Mesenchymal stem cell (in vitro differentiated cells and primary cell): ENCODE results near the gene LHFPL6.

Experiments
- DNase-seq: peaks from one replicate; pipeline ENCODE4 v3.0.0-alpha.2; 2013
- H2AFZ ChIP-seq: one replicate; pipeline ENCODE4 v1.6.1; 2013; ENCODE audit warnings: low read depth, mild to moderate bottlenecking, control low read depth, inconsistent platforms, low read length, moderate library complexity
- H2AK5ac ChIP-seq: 2 replicates; pipeline ENCODE4 v1.6.1; 2013; ENCODE audit warnings: low read length, moderate library complexity, mild to moderate bottlenecking, inconsistent platforms; ENCODE audit not compliant: severe bottlenecking
- H2BK120ac ChIP-seq: one replicate; pipeline ENCODE4 v1.6.1; 2013; ENCODE audit warnings: low read depth, mild to moderate bottlenecking, inconsistent platforms, low read length, moderate library complexity
- H2BK12ac ChIP-seq, 2 experiments: one replicate each; pipeline ENCODE4 v1.6.1; 2013; ENCODE audit warnings: inconsistent platforms in 2 of 2, low read length in 2 of 2, mild to moderate bottlenecking in 2 of 2, moderate library complexity in 2 of 2, control low read depth in 1 of 2
- H2BK15ac ChIP-seq: one replicate; pipeline ENCODE4 v1.6.1; 2013; ENCODE audit warnings: mild to moderate bottlenecking, low read depth, inconsistent platforms; ENCODE audit not compliant: poor library complexity, severe bottlenecking
- H2BK5ac ChIP-seq: 2 replicates; pipeline ENCODE4 v1.6.1; 2013; ENCODE audit warnings: low read depth, mild to moderate bottlenecking, low read length, control low read depth, inconsistent platforms; ENCODE audit not compliant: poor library complexity, severe bottlenecking
- H3K14ac ChIP-seq, 2 experiments: one replicate each; pipeline ENCODE4 v1.6.1; 2013; ENCODE audit warnings: inconsistent platforms in 2 of 2, low read length in 2 of 2, control low read depth in 1 of 2, mild to moderate bottlenecking in 1 of 2, moderate library complexity in 1 of 2
- H3K18ac ChIP-seq, 2 experiments: one replicate each; pipeline ENCODE4 v1.6.1; 2013; ENCODE audit warnings: inconsistent platforms in 2 of 2, low read length in 2 of 2, control low read depth in 1 of 2, low read depth in 1 of 2, mild to moderate bottlenecking in 1 of 2
- H3K23ac ChIP-seq, 2 experiments: one replicate each; pipeline ENCODE4 v1.6.1; 2013; ENCODE audit warnings: inconsistent platforms in 2 of 2, low read length in 2 of 2, mild to moderate bottlenecking in 2 of 2, moderate library complexity in 2 of 2, control low read depth in 1 of 2
- H3K27ac ChIP-seq: 2 replicates; pipeline ENCODE4 v1.5.1; 2013; ENCODE audit warnings: mild to moderate bottlenecking, moderate library complexity, low read length, control low read depth, inconsistent platforms; ENCODE audit not compliant: poor library complexity, severe bottlenecking
- H3K27me3 ChIP-seq, 2 experiments: 2 replicates each; pipeline versions ENCODE4 v1.6.1 to v1.7.0; 2013; ENCODE audit warnings: low read length in 2 of 2, mild to moderate bottlenecking in 2 of 2, moderate library complexity in 2 of 2, control low read depth in 1 of 2, inconsistent platforms in 1 of 2; ENCODE audit not compliant: control insufficient read depth in 1 of 2, insufficient read depth in 1 of 2
- H3K36me3 ChIP-seq, 2 experiments: 2 replicates each; pipeline versions ENCODE4 v1.6.1 to v1.7.0; 2013; ENCODE audit warnings: low read length in 2 of 2, control low read depth in 1 of 2, inconsistent platforms in 1 of 2, low read depth in 1 of 2, mild to moderate bottlenecking in 1 of 2; ENCODE audit not compliant: insufficient read depth in 2 of 2, control insufficient read depth in 1 of 2
- H3K4ac ChIP-seq, 2 experiments: one replicate each; pipeline ENCODE4 v1.6.1; 2013; ENCODE audit warnings: inconsistent platforms in 2 of 2, low read length in 2 of 2, mild to moderate bottlenecking in 2 of 2, moderate library complexity in 2 of 2, control low read depth in 1 of 2, low read depth in 1 of 2
- H3K4me1 ChIP-seq: 2 replicates; pipeline ENCODE4 v1.6.1; 2013; ENCODE audit warnings: low read depth, low read length, control low read depth; ENCODE audit not compliant: control insufficient read depth, insufficient read depth
- H3K4me2 ChIP-seq: 2 replicates; pipeline ENCODE4 v1.6.1; 2013; ENCODE audit warnings: low read length, mild to moderate bottlenecking, inconsistent platforms; ENCODE audit not compliant: poor library complexity, severe bottlenecking
- H3K4me3 ChIP-seq, 2 experiments: 2 replicates each; pipeline versions ENCODE4 v1.5.1 to v1.7.0; 2013; ENCODE audit warnings: low read length in 2 of 2, mild to moderate bottlenecking in 2 of 2, control low read depth in 1 of 2, low read depth in 1 of 2; ENCODE audit not compliant: insufficient read depth in 1 of 2
- H3K79me1 ChIP-seq: replicated peaks from 2 replicates; pipeline ENCODE4 v1.6.1; 2013; ENCODE audit warnings: mild to moderate bottlenecking, control low read depth, low read length, inconsistent platforms; ENCODE audit not compliant: poor library complexity, severe bottlenecking
- H3K9ac ChIP-seq: 2 replicates; pipeline ENCODE4 v1.7.0; 2013; ENCODE audit warnings: mild to moderate bottlenecking, low read length, moderate library complexity
- H3K9me3 ChIP-seq: 2 replicates; pipeline ENCODE4 v1.7.0; 2013; ENCODE audit warnings: mild to moderate bottlenecking, low read length; ENCODE audit not compliant: control insufficient read depth
- H4K8ac ChIP-seq: one replicate; pipeline ENCODE4 v1.6.1; 2013; ENCODE audit warnings: inconsistent platforms, mild to moderate bottlenecking, low read length, moderate library complexity
- H4K91ac ChIP-seq: one replicate; pipeline ENCODE4 v1.6.1; 2013; ENCODE audit warnings: mild to moderate bottlenecking, low read length, inconsistent platforms
- WGBS: methylation state at CpG from one replicate; pipeline ENCODE4 v1.1.7; 2013; ENCODE audit warnings: mixed read lengths; 5-methylcytosine and 5-hydroxymethylcytosine counted together

Gene LHFPL6

DNA sequence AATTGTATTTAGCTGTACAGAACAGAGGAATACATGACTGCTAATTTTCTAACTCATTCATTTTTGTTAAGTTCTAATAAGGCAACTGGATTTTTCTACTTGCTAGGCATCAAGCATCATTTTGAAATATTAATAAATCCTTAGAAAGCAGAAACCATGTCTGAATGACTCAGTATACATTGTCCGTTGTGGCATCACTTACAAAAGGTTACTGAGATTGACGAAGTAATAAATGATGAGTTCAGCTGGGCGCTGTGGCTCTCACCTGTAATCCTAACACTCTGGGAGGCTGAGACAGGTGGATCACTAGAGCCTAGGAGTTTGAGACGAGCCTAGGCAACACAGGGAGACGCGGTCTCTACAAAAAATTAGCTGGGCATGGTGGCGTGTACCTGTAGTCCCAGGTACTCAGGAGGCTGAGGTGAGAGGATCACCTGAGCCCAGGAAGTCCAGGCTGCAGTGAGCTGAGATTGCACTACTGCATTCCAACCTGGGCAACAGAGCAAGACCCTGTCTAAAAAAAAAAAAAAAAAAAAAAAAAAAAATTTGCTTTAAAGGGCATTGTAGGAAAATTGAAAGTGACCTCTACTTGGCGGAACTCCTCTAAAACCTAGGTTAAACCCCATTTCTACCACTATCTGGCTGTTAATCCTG, 36.6 kb downstream of the LHFPL6 start:
- Histone ChIP-seq H3K9me3 (no peaks in the 10 kb centered on the region), H3K4me1 (peaks cover 2% of the 10 kb centered on the region), H3K27ac (peak overlapping the region; percentile 98), H4K91ac (no peak overlapping the region), H2BK12ac (no peak overlapping the region), H2AK5ac (peak overlapping the region; percentile 91), H3K18ac (peak overlapping the region in 1 of 2 experiments; percentile 50), H2BK15ac (peak overlapping the region; percentile 40), H2BK5ac (no peak overlapping the region), H3K4me2 (no peak overlapping the region), H3K23ac (no peak overlapping the region), H4K8ac (no peak overlapping the region), H3K9ac (peak overlapping the region; percentile 81), H2AFZ (no peak overlapping the region), H3K4me3 (peak overlapping the region in 1 of 2 experiments; percentile 63), H3K36me3 (no peaks in the 10 kb centered on the region), H3K4ac (no peak overlapping the region), H3K79me1 (peaks cover 10% of the 10 kb centered on the region), H3K14ac (no peak overlapping the region), H3K27me3 (no peaks in the 10 kb centered on the region), H2BK120ac (no peak overlapping the region)
- DNase-seq = no peak
- 84% methylated on average over 8 of the region's 8 CpGs for WGBS

DNA sequence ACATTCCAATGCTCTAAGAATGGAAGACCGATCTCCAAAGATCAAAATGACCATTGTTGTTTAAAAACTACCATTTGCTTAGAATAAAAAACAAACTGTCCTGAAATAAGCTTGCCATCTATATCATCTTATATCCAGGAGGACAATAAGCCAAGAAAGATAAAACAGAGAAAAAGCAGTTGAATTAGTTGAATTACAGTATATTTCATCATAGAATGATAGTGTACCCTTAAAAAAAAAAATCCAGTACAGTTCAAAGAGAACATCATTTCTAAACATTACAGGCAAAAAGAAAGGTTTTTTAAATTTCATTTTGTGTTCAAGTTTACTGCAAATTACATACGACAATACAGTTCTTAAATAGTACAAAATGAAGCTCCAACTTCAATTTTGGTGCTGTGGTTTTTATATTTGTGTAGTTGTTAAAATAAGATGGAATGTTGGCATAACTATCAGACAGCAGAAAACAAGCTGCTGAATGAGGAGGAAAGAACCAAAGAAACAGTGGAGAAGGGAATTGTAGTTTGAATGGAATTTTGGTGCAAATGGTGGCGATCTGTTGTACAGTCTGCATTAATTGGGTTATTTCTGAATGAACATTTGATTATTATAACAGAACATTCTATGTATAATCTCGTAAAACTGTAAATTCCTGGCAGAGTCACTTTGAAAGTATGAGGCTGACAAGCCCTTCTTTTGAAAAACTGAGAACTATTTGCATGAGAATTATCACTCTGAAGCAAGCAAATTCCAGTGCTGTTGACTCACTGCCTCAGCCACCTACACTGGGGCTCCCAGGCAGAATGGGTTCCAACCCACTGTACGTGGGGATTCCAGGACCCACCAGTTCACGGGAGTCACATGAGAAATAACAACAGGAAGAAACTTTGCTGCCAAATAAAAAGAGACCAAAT, 37.7 kb downstream of the LHFPL6 start:
- WGBS = 15% methylated on average over 2 of the region's 6 CpGs
- DNase-seq = peak; percentile 89
- no peak overlapping the region for H2BK120ac ChIP-seq
- peak overlapping the region; percentile 49 for H3K4me2 ChIP-seq
- peak overlapping the region; percentile 98 for H3K27ac ChIP-seq
- H3K9me3 ChIP-seq = no peaks in the 10 kb centered on the region
- peak overlapping the region; percentile 81 for H3K9ac ChIP-seq
- H3K4me3 ChIP-seq = peak overlapping the region in 1 of 2 experiments; percentile 63
- peak overlapping the region in 1 of 2 experiments; percentile 66 for H2BK12ac ChIP-seq
- no peak overlapping the region for H2AFZ ChIP-seq
- H3K23ac ChIP-seq = no peak overlapping the region
- H3K79me1 ChIP-seq = peaks cover 9% of the 10 kb centered on the region
- H3K4me1 ChIP-seq = peaks cover 2% of the 10 kb centered on the region
- H3K18ac ChIP-seq = no peak overlapping the region
- H4K8ac ChIP-seq = no peak overlapping the region
- no peak overlapping the region for H2AK5ac ChIP-seq
- H4K91ac ChIP-seq = no peak overlapping the region
- no peak overlapping the region for H3K4ac ChIP-seq
- H2BK15ac ChIP-seq = no peak overlapping the region
- H3K36me3 ChIP-seq = no peaks in the 10 kb centered on the region
- no peak overlapping the region for H3K14ac ChIP-seq
- no peak overlapping the region for H2BK5ac ChIP-seq
- H3K27me3 ChIP-seq = no peaks in the 10 kb centered on the region

DNA sequence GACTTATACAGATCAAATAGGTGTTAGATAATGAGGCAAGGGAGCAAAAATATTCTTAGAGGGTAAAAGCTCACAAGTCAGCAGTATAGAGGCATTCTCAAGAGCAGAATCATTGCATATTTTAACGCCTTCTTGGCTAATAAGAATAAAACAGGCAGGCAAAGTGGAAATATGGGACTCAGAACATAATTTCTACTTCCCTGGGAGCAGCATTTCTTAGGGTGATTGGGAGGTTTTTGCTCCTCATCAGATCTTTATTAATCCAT, 39.6 kb downstream of the LHFPL6 start:
- H2BK120ac ChIP-seq = no peak overlapping the region
- no peak overlapping the region for H4K91ac ChIP-seq
- no peak overlapping the region for H3K14ac ChIP-seq
- peaks cover 2% of the 10 kb centered on the region for H3K4me1 ChIP-seq
- no peaks in the 10 kb centered on the region for H3K27me3 ChIP-seq
- 67% methylated on average over 1 of the region's 1 CpG for WGBS
- H2AK5ac ChIP-seq = no peak overlapping the region
- H3K4me2 ChIP-seq = no peak overlapping the region
- H3K9me3 ChIP-seq = no peaks in the 10 kb centered on the region
- no peak overlapping the region for H2AFZ ChIP-seq
- no peak overlapping the region for H3K4me3 ChIP-seq
- H3K23ac ChIP-seq = no peak overlapping the region
- DNase-seq = no peak
- no peak overlapping the region for H2BK12ac ChIP-seq
- H3K9ac ChIP-seq = no peak overlapping the region
- no peak overlapping the region for H3K18ac ChIP-seq
- H3K27ac ChIP-seq = peak overlapping the region; percentile 5
- no peak overlapping the region for H3K4ac ChIP-seq
- H3K79me1 ChIP-seq = peaks cover 13% of the 10 kb centered on the region
- H4K8ac ChIP-seq = no peak overlapping the region
- H2BK5ac ChIP-seq = peak overlapping the region; percentile 66
- no peak overlapping the region for H2BK15ac ChIP-seq
- no peaks in the 10 kb centered on the region for H3K36me3 ChIP-seq

DNA sequence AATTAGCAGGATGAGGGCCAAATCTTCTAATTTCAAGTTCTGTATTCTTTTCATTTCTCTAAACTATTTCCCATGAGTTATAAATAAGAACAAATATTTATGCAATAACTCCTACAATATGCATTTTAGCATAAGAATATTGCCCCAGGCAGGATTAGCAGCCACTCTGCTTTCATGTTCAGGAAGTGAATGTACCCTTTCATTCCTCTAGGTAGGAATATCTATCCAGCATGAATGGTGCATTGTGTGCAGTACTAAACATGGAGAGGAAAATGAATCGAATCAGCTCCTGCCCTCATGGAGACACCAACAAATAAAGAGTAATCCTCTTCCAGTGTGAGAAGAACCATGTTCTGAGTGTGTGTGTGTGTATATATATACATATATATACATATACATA, 41.0 kb downstream of the LHFPL6 start:
- Histone ChIP-seq H2AK5ac (no peak overlapping the region), H2BK120ac (no peak overlapping the region), H2BK15ac (no peak overlapping the region), H3K79me1 (peaks cover 13% of the 10 kb centered on the region), H3K9ac (no peak overlapping the region), H3K27ac (no peak overlapping the region), H3K4me2 (no peak overlapping the region), H2BK12ac (no peak overlapping the region), H2AFZ (no peak overlapping the region), H3K4me1 (peaks cover 2% of the 10 kb centered on the region), H3K23ac (no peak overlapping the region), H3K9me3 (no peaks in the 10 kb centered on the region), H4K8ac (no peak overlapping the region), H2BK5ac (no peak overlapping the region), H3K14ac (no peak overlapping the region), H3K27me3 (no peaks in the 10 kb centered on the region), H3K4me3 (no peak overlapping the region), H3K4ac (no peak overlapping the region), H4K91ac (no peak overlapping the region), H3K36me3 (peaks cover 0 to 4% of the 10 kb centered on the region in 2 experiments), H3K18ac (no peak overlapping the region)
- WGBS = 100% methylated on average over 1 of the region's 1 CpG
- no peak for DNase-seq
